NCI-H1694 (cell line): Measurements from ENCODE around the gene PODN.

ENCODE experiments used
- DNase-seq: peaks from one replicate; lab custom pipeline; 2025; lab: John Stamatoyannopoulos, UW

Gene PODN

DNA sequence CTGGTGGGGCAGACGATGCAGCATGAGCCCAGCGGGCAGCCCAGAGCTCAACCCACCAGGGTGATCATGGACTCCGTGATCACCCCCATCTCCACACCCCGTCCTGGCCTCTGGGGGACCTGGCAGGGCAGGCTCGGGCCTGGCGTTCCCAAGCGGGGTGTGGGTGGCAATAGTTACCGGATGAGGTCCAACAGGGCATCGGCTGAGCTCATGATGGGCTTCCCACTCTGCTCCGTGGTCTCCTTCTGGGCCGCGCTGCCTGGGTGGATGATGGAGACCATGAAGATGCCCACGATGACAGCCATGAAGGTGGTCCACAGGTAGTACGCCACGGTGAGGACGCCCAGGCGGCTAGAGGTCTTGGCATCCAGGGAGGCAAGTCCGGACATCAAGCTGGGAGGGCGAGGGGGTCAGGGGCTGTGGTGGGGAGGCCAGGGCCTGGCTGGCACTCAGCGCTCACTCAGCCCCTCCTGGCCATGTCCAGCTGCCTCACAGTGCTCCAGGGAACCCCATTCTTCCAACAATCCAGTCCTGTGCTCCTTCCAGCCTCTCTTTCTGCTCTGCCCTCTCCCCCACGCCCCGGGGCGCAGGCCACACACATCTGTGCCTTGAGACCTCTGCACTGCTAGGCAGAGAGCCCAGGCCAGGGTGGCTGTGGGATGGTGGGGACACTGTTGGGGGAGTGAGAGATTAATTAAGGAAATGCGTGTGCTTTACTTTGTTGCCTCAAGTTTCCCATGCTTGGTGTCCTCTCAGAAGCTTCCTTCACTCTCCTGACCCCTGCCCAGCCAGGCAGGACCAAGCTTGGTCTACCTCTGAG lies 52.8 kb downstream of the PODN start:
- DNase-seq: no peak

DNA sequence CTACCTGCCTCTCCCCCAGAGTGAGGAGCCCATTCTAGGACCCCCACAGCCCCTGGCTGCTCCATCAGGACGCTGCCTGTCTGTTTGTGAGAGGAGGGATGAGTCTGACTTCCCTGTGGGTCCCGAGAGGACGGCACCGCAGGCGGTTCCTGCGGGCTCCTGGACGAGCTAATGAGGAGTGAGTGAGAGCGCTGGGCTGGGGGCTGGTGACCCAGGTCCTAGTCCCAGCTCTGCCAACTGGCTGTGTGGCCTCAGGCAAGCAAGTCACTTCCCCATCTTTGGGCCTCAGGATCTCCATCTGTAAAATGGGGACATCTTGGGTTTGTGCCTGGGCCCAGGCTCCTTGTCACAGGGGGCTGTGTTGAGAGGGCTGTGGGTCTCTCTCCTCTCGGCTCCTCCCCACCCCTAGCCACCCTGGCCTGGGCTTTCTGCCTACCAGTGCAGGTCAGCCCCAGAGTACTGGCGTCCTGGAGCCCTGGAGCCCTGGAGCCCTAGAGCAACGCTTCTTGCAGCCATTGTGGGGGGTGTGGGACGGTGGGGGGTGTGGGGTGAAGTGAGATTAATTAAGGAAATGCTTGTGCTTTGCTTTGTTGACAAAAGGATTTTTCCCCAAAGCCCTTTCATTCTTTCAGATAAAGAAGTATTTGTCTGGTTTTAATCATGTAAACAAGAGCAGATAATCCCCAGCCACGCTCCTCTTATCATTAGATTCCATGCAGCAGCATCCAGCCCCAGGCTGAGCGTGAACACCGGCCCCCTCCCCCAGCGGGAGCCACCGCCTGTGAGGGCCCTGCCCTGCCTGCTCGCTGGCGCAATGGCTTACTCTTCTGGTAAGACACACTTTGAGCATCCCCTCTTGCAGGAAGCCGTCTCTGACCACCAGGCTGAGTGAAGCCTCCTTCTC lies 53.6 kb downstream of the PODN start:
- DNase-seq: no peak

DNA sequence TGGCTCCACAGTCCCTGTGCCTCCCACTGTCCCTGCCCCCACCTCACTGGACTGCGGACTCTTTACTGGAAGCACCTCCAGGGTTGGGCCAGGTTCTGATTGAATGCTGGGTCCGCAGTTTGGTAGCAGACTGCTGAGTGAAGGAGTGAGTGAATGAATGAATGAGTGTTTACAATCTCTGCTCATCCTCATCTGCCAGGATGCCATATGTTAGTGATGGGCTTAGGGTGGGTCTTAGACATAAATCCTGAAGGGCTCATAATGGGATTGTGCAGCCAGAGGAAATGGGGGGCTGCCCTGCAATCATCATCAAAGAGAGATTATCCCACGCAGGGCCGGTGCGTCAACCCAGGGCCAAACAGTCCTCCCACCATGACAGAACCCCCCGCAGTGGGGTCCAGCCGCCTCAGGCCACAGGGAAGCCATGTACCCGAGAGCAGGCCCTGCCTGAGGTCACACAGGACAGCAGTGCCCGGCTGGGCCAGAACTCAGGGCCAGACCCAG lies 54.3 kb downstream of the PODN start:
- DNase-seq: no peak

DNA sequence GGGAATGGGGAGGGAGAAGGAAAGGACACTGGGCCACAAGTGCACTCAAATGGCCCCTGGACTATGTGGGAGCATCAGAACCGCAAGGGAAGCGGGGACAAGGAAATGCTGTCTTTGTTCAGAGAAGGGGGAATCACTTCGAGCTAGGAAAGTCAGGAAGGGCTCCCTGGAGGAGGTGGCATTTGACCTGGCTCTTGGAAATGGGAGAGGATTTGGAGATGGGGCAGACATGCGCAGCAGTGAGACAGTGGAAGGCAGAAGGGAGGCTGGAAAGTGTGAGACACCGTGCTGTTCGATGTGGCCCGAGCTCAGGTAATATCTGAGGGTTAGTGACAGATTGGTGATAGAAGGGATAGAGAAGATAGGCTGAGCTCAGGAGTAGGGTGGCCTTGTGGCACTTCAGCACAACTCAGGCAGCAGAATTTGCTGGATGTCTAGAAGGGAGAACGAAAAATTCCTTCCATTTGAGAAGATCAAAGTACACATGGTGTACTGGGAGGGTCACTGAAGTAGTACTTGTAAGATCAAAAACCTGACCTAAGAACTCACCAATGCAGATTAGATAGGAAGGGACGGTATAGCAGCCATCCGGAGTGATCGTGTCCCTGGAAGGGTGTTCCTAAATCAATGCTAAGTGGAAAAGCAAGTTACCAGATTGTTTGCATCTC lies 55.1 kb downstream of the PODN start:
- no peak for DNase-seq

- DNase-seq: no peak
Measured at GRCh38 chr1:53117836-53118235, 55.8 kb downstream of the PODN start.

- DNase-seq: no peak
Measured at GRCh38 chr1:53120659-53121058, 58.6 kb downstream of the PODN start.

DNA sequence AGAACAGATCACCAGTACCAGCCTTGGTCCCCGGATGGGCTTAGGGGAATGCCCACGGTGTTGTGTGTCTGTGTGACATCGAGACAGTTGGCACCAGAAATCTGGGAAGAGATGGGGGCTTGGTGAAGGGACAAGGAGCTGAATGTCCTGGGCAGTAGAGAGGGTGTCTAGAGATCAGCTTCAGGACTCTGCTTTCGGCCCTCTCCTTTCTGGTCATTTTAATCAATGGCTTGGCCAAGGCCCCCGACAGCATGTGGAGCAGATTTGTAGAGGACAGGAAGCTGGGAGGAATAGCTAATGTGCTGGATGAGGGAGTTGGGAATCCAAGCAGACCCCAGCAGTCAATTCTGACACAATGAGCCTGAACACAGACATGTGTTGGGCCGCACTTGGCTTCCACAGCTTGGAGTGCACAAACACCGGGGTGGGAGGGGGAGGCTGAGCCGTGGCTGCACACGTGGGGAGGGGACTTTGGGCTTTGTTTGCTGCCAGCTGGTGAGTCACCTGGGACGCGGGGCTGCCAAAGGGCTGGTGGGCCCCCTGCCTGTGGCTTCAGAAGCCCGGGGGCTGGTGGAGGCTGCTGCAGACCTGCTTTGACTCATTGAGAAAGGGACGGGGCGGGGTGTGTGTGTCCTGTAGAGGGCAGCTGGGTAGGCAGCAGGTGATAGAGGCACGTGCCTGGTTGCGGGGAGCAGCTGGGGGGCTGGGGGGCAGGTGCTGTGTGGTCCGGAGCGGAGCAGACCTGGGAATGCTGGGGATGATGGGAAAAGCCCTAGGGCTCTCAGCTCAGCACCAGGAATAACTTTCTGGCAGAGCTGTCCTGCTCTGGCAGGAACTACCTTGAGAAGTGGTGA lies 59.5 kb downstream of the PODN start:
- DNase-seq: peak; percentile 87

GRCh38 chr1:53122201-53122885 lies 60.3 kb downstream of the PODN start:
- no peak for DNase-seq

- no peak for DNase-seq
Measured at GRCh38 chr1:53122961-53123413, 61.0 kb downstream of the PODN start.

DNA sequence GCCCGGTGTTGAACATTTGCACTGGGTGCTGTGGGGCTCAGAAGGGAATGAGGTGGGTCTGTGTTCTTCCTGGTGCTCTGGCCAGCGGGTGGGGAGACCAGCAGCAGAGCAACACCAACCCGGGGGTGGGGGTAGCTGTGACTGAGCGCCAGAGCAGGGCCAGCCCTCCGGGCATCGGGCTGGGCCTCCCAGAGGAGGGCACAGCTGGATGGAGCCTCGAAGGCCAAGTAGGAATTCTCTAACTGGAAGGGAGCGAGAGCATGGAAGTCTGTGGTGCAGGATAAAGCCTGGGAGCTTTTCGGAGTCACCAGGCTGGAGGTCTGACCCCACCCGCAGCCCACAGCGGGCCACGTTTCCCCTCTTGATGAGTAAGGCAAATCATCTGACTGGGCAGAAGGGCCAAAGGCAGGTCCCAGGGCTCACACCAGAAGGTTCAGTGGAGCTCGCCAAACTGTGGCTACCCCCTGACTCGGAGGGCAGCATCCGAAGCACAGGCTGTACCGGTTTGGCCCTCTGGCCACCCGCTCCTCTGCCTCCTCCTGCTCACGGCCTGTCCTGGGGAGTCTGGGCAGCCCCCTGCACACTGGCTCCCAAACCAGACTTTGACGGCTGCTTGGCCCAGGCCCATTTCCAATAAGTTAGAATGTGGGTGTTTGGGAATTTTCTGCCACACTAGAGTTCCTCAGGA lies 61.6 kb downstream of the PODN start:
- no peak for DNase-seq

GRCh38 chr1:53125122-53125521 lies 63.1 kb downstream of the PODN start:
- DNase-seq: no peak

DNA sequence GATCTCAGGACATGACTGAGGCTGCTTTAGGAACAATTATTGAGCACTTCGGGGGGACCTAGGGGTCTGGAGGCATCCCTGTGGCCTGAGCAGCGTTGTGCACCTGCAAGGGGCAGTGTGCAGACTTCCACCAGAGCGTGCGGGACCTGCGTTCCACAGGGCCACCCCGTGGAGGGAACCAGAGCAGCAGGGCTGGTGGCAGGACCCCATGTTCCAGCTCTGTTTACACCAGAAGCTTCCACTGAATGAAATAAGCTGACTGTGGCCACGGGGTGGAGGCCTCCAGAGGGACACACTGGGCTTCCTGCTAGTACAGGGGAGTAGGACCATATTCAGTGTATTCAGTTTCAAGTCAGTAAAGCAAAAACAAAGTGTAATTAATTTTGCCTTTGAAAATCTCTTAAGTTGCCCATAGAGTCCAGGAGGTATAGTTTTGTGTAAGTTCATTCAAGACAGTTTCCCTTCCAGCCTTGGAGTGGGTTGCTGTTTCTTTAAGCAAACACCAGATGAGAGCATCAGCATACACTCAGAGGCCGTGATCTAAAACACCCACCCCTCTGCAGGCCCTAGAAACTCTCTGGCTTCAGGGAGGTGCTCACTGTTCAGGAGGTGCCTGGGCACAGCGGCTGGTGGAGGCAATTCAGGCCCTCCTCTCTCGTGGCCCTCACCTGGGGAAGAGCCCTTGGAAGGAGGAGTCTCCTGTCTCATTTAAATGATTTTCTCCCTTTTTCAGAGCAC lies 63.8 kb downstream of the PODN start:
- DNase-seq: no peak

- DNase-seq: no peak
Measured at GRCh38 chr1:53126495-53126894, 64.5 kb downstream of the PODN start.

GRCh38 chr1:53127546-53127945 lies 65.5 kb downstream of the PODN start:
- DNase-seq: no peak

DNA sequence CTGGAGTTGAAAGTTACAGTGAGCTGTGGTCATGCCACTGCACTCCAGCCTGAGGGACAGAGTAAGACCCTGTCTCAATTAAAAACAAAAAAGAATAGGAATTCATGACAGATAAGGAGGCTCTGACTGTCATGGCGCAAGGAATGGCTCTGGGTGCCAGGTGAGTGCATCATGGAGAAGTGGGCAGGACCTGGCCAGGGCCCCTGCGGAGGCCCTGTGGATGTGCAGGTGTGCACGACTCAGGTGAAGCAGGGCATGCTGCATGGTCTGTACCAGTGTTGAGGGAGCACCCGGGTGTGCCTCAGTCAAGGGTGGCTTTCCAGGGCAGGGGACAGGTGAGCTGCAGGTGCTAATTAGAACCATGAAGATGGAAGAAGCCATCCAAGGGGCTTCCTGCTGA lies 66.4 kb downstream of the PODN start:
- no peak for DNase-seq

DNA sequence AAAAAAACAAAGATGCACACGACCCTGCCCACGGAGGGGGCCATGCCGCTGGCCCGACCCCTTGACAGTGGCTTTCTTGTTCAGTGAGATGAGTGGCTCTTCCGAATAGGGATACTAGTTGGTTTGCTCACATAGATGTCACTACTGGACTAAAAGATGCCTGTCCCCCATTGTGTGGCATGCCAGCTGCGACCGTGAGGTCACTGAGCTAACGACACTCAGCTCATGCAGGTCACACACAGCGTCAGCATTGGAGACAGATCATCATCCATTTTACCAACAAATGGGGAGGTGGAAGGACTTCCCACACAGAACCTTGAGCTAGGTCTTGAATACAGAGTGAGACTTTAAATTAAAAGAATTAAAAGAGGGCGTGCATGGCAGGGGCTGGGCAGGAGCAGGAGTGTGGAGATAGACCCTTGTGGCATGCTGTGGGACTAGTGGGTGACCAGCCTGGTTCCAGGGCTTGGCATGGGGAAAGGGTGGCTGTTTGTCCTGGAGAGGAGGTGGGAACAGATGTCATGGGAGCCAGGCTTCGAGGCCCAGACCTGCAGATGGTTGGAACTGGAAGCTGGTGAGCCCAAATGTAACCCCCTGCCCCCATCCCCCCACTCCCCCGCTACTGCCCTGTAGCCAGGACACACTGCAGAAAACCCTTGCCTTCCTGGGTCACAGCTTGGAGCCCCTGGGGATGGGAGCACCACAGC lies 68.0 kb downstream of the PODN start:
- DNase-seq: no peak

- no peak for DNase-seq
Measured at GRCh38 chr1:53130598-53130877, 68.5 kb downstream of the PODN start.

GRCh38 chr1:53130878-53131589 lies 69.0 kb downstream of the PODN start:
- no peak for DNase-seq

GRCh38 chr1:53131590-53131938 lies 69.6 kb downstream of the PODN start:
- DNase-seq: no peak
